GM12872 (cell line): Measurements from ENCODE around the gene ARMH1.

Experiments
- CTCF ChIP-seq: IDR thresholded peaks from 3 replicates; pipeline ENCODE4 v1.5.1; 2011; ENCODE audit warnings: low read depth, mild to moderate bottlenecking, low read length, moderate library complexity; ENCODE audit not compliant: insufficient read depth

Gene ARMH1

GRCh38 chr1:44646261-44647110 lies 28.0 kb upstream of the ARMH1 start:
- TF ChIP-seq CTCF: no peak

- TF ChIP-seq CTCF: no peak
Measured at GRCh38 chr1:44647896-44648295, 26.6 kb upstream of the ARMH1 start.

GRCh38 chr1:44648529-44649250 lies 25.8 kb upstream of the ARMH1 start:
- TF ChIP-seq CTCF: no peak

DNA sequence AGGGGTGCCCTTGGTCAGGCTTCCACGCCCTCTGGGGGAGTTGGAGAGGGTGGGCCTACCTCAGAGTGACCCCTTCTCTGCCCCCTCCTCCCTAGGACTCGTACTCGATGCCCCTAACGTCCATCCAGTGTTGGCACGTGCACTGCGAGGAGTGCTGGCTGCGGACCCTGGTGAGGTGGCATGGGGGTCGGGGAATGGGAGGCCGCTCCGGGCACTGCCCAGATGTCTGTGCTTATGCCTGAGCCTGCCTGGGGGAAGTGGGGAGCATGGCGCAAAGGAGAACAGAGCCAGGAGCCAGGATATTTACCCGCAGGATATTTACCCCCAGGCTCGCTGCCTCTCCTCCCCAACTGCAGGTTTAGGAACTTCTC lies 24.7 kb upstream of the ARMH1 start:
- no peak for TF ChIP-seq CTCF

DNA sequence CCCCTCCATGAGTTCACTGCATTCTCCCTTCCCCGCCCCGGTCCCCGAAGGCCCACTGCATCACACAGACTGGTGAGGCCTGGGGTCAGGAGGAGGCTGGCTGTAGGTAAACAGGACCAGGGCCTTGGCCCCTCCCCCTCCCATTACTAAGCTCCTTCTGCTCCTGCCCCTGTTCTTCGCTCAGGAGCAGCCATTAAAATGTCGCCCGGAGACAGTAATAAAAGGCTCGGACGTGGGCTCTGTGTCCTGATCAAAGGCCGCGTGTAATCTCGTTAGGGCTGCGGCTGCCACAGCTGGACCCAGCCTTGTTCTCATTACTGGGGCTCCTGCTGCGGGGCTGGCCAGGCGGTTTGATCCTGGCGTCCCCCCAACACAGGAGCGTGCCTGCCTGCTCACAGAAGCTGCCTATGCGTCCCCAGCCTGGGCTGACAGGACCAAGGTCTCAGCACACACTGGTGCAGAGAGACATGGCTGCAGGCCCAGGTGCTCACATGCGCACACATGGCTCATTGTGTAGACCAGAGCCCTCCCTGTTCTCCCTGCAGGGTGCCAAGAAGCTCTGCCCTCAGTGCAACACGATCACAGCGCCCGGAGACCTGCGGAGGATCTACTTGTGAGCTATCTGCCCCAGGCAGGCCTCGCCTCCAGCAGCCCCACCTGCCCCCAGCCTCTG lies 24.2 kb upstream of the ARMH1 start:
- no peak for TF ChIP-seq CTCF

DNA sequence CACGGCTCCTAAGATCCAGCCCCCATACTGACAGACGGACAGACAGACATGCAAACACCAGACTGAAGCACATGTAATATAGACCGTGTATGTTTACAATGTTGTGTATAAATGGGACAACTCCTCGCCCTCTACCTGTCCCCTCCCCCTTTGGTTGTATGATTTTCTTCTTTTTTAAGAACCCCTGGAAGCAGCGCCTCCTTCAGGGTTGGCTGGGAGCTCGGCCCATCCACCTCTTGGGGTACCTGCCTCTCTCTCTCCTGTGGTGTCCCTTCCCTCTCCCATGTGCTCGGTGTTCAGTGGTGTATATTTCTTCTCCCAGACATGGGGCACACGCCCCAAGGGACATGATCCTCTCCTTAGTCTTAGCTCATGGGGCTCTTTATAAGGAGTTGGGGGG lies 23.4 kb upstream of the ARMH1 start:
- no peak for TF ChIP-seq CTCF

DNA sequence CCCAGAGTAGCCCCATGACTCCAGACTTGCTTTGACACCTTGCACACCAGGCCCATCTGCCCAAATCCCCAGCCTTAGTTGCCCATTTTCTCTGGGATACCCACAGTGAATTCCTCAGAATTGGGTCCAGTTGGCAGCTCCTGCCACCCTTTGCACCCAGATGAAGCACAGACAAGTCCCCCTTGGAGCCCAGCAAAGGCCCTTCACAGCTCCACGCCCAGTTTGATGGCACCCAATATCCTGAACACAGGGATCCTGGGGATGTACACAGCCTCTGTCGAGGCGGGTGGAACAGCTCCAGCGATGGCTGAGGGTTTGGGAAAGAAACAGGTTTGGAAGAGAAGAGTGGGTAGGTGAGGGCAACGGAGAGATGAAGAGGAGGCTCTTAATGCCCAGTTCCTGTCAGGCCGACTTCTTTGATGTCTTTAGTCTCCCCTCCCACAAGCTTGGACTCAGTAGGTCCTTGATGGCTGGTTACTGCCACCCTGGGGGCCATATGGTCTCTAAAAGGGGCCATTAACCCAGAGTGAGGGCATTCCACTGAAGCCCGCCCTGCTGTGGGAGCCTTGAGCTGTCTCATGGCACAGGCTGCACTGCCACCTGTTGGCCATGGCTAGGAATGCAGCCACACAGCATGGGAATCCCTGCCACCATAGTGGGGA lies 21.9 kb upstream of the ARMH1 start:
- peak; percentile 99 for TF ChIP-seq CTCF
